ENCODE measurements around the gene ZNF335.
A peak's percentile ranks its signal among the peaks of the same experiment; 100 is the strongest.

ZNF335 gene

DNA sequence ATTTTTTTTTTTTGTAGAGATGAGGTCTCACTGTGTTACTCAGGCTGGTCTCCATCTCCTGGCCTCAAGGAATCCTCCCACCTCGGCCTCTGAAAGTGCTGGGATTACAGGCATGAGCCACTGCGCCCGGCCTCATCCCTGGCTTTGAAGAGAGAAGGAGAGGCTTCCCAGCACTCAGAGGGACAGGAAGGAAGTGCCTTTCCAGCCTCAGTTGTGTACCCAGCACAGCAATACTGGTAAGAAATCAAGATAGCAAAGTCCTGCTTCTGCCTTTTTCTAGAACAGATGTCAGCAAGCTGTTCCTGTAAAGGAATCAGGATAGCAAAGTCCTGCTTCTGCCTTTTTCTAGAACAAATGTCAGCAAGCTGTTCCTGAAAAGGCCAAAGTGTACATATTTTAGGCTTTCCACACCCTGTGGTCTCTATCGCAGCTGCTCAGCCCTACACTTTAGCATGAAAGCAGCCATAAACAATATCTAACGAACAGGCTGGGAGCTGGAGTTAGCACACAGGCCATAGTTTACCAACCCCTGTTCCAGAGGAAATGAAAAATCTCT is 53.7 kb downstream of the ZNF335 start:
- TF ChIP-seq, protein P1, sequence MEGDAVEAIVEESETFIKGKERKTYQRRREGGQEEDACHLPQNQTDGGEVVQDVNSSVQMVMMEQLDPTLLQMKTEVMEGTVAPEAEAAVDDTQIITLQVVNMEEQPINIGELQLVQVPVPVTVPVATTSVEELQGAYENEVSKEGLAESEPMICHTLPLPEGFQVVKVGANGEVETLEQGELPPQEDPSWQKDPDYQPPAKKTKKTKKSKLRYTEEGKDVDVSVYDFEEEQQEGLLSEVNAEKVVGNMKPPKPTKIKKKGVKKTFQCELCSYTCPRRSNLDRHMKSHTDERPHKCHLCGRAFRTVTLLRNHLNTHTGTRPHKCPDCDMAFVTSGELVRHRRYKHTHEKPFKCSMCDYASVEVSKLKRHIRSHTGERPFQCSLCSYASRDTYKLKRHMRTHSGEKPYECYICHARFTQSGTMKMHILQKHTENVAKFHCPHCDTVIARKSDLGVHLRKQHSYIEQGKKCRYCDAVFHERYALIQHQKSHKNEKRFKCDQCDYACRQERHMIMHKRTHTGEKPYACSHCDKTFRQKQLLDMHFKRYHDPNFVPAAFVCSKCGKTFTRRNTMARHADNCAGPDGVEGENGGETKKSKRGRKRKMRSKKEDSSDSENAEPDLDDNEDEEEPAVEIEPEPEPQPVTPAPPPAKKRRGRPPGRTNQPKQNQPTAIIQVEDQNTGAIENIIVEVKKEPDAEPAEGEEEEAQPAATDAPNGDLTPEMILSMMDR (IDR thresholded peaks at IDR 0.05; ENCODE audit: poor library complexity, severe bottlenecking): no peak
- no peak overlapping the region for H3K27ac ChIP-seq (ENCODE audit: poor library complexity, severe bottlenecking)
- DNase-seq (ENCODE audit: low spot score) (no peak), ATAC-seq (ENCODE audit: low read depth) (no peak)
- no peaks in the 10 kb centered on the region for H3K36me3 ChIP-seq (ENCODE audit: low read depth)
- H3K27me3 ChIP-seq (ENCODE audit: insufficient read depth, poor library complexity, severe bottlenecking): no peaks in the 10 kb centered on the region
- no peaks in the 10 kb centered on the region for H3K4me1 ChIP-seq (ENCODE audit: insufficient read depth, poor library complexity, severe bottlenecking)
- H3K9me3 ChIP-seq (ENCODE audit: severe bottlenecking): no peaks in the 10 kb centered on the region
- no peak overlapping the region for H3K4me3 ChIP-seq (ENCODE audit: severe bottlenecking)

DNA sequence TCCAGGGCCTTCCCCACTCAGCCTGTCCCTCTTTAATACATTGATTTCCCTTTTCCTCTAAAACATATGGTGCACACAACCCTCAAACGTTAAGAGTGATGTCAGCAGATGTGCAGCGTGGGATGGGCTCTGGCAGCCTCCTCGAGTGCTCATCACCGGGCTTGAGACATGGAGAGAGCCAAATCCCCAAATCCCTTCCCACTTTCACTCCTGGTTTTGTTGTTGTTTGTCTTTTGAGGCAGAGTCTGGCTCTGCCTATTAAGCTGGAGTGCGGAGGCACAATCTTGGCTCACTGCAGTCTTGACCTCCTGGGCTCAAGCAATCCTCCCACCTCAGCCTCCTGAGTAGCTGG is 54.2 kb downstream of the ZNF335 start:
- Histone ChIP-seq H3K4me3 (ENCODE audit: severe bottlenecking) (no peak overlapping the region), H3K4me1 (ENCODE audit: insufficient read depth, poor library complexity, severe bottlenecking) (no peaks in the 10 kb centered on the region), H3K27me3 (ENCODE audit: insufficient read depth, poor library complexity, severe bottlenecking) (no peaks in the 10 kb centered on the region), H3K36me3 (ENCODE audit: low read depth) (no peaks in the 10 kb centered on the region), H3K27ac (ENCODE audit: poor library complexity, severe bottlenecking) (no peak overlapping the region), H3K9me3 (ENCODE audit: severe bottlenecking) (no peaks in the 10 kb centered on the region)
- DNase-seq (ENCODE audit: low spot score) (no peak), ATAC-seq (ENCODE audit: low read depth) (no peak)
- TF ChIP-seq, protein P1 (IDR thresholded peaks at IDR 0.05; ENCODE audit: poor library complexity, severe bottlenecking): no peak

DNA sequence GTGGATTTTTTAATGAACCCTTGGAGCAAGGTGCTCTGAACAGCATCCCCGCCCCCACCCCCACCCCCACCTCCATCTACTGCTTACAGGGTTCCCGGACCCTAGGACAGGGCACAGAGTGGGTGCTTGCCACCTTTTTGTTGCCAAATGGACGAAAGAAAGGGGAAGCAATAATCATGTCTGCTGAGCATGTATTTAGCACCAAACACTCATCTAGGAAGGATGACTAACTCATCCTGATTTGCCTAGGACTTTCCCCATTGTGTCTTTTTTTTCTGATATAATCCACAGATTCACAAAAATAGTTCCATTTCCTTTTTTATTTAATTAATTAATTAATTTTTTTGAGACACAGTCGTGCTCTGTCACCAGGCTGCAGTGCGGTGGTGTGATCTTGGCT is 58.9 kb downstream of the ZNF335 start:
- H3K27me3 ChIP-seq (ENCODE audit: insufficient read depth, poor library complexity, severe bottlenecking): no peaks in the 10 kb centered on the region
- H3K4me1 ChIP-seq (ENCODE audit: insufficient read depth, poor library complexity, severe bottlenecking): peaks cover 15% of the 10 kb centered on the region
- no peaks in the 10 kb centered on the region for H3K36me3 ChIP-seq (ENCODE audit: low read depth)
- TF ChIP-seq, protein P1 (IDR thresholded peaks at IDR 0.05; ENCODE audit: poor library complexity, severe bottlenecking): no peak
- DNase-seq (ENCODE audit: low spot score): no peak
- H3K9me3 ChIP-seq (ENCODE audit: severe bottlenecking): no peaks in the 10 kb centered on the region
- no peak for ATAC-seq (ENCODE audit: low read depth)
- no peak overlapping the region for H3K27ac ChIP-seq (ENCODE audit: poor library complexity, severe bottlenecking)
- H3K4me3 ChIP-seq (ENCODE audit: severe bottlenecking): no peak overlapping the region

DNA sequence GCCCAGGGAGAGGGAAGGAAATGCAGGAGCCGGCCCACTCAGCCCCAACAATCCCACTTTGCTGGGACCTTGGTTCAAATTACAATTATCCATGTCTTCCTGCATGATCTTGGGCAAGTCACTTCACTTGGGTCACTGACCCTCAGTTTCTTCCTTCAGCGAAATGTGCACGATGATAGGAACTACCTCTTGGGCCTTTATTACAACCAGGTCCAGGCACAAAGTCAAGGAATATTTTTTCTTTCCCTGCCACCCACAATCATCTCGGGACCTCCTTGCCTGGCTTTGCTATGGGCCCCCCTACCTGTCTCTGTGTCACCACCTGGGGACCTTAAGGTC is 59.7 kb downstream of the ZNF335 start:
- Histone ChIP-seq H3K9me3 (ENCODE audit: severe bottlenecking) (no peaks in the 10 kb centered on the region), H3K4me3 (ENCODE audit: severe bottlenecking) (peak overlapping the region; percentile 15), H3K27ac (ENCODE audit: poor library complexity, severe bottlenecking) (no peak overlapping the region), H3K4me1 (ENCODE audit: insufficient read depth, poor library complexity, severe bottlenecking) (peaks cover 15% of the 10 kb centered on the region), H3K36me3 (ENCODE audit: low read depth) (no peaks in the 10 kb centered on the region), H3K27me3 (ENCODE audit: insufficient read depth, poor library complexity, severe bottlenecking) (no peaks in the 10 kb centered on the region)
- TF ChIP-seq, protein P1 (IDR thresholded peaks at IDR 0.05; ENCODE audit: poor library complexity, severe bottlenecking): no peak
- ATAC-seq (ENCODE audit: low read depth) (no peak), DNase-seq (ENCODE audit: low spot score) (no peak)

DNA sequence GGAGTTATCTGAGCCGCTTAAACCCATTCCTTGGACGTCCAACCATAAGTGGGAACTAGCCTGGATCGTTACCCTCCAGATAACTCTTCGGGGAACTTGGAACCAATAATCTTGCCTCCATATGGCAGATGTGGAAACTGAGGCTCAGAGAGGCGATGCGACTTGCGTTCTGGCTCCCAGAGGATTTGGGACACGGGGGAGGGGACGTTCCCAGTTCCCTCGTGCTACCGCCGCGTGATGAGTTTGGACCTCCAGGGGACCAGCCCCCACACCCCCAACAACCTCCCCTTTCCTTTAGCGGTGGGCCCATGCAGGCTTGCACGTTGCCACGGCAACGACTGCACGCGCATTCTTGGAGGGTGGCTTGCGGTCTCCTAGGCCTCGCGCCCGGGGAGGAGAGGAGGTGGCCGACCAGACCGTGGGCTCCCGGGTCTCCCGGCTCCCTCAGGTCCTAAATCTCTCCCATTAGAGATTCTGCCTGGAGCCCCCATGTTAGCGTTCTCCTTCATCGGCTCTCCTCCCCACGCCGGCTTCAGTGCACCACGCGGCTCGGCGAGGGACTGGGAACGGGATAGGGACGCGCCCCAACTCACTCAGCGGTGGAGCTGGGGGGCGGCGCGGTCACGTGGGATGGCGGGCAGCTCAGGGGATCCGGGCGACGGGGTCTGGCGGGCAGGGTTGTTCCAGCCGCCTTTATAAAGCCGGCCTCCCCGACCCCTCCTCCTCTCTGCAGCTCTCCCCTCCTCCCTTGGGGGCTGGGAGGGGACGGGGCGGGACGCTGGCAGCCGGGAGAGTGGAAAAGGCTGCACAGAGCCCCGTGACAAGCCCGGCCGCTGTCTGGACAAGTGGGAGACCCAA is 60.3 kb downstream of the ZNF335 start, which contains the start of gene PLTP:
Gene PLTP, minus strand, starts transcription at position 670 of the 858 bp plus-strand sequence. CDS start 703 bp downstream, outside the sequence.
- DNase-seq (ENCODE audit: low spot score) (no peak), ATAC-seq (ENCODE audit: low read depth) (no peak)
- TF ChIP-seq, protein P1 (IDR thresholded peaks at IDR 0.05; ENCODE audit: poor library complexity, severe bottlenecking): no peak
- Histone ChIP-seq H3K4me3 (ENCODE audit: severe bottlenecking) (peak within 1 kb of the TSS; percentile 15), H3K27me3 (ENCODE audit: insufficient read depth, poor library complexity, severe bottlenecking) (no peaks in the 10 kb centered on the region), H3K4me1 (ENCODE audit: insufficient read depth, poor library complexity, severe bottlenecking) (peaks cover 15% of the 10 kb centered on the region), H3K36me3 (ENCODE audit: low read depth) (no peaks in the 10 kb centered on the region), H3K9me3 (ENCODE audit: severe bottlenecking) (no peaks in the 10 kb centered on the region), H3K27ac (ENCODE audit: poor library complexity, severe bottlenecking) (no peak within 1 kb of the TSS)

Measured in RWPE2 (cell line).